Peyer's patch (tissue), 4 donors: ENCODE data around the gene SLCO3A1. TPM values are rescaled to one million over a fixed set of nuclear protein-coding genes. Genes with fewer than 3 reads are reported as not detected.

Source experiments
- DNase-seq, 3 donors: peaks; one replicate each; pipeline ENCODE4 v3.0.0-alpha.2; 2017 to 2019
- H3K27ac ChIP-seq, 4 donors: fragments of 200-600 bp; sonication (generic); one replicate each; pipeline ENCODE4 v1.5.1; 2016 to 2019
- H3K27me3 ChIP-seq, 2 donors: fragments of 200-600 bp; sonication (generic); one replicate each; pipeline ENCODE4 v1.5.1; 2019
- H3K36me3 ChIP-seq, 3 donors: fragments of 200-600 bp; sonication (generic); one replicate each; pipeline ENCODE4 v1.5.1; 2016 to 2019
- H3K4me1 ChIP-seq, 4 donors: fragments of 200-600 bp; sonication (generic); one replicate each; pipeline ENCODE4 v1.5.1; 2016 to 2019
- H3K4me3 ChIP-seq, 4 donors: fragments of 200-600 bp; sonication (generic); 1 replicate in 3 of 4; 2 replicates in 1 of 4; pipeline ENCODE4 v1.5.1; 2016 to 2019; ENCODE audit warnings: mild to moderate bottlenecking in 1 of 4
- H3K9me3 ChIP-seq, 4 donors: fragments of 200-600 bp; sonication (generic); one replicate each; pipeline ENCODE4 v1.5.1; 2016 to 2019; ENCODE audit warnings: mild to moderate bottlenecking in 1 of 4
- CTCF ChIP-seq, 6 experiments: fragments of 450-650 bp in 4 of 6; fragments of 200-600 bp in 2 of 6; sonication (generic) in 1 of 6; IDR thresholded peaks; one replicate each; pipeline ENCODE4 v1.5.1; 2017 to 2019; ENCODE audit warnings: antibody characterized with exemption in 6 of 6, mild to moderate bottlenecking in 3 of 6, moderate library complexity in 1 of 6
- POLR2A ChIP-seq, 2 donors: fragments of 450-650 bp; IDR thresholded peaks; one replicate each; pipeline ENCODE4 v1.5.1; 2017; ENCODE audit warnings: antibody characterized with exemption in 2 of 2, mild to moderate bottlenecking in 2 of 2, moderate library complexity in 2 of 2
- total RNA-seq, 4 donors: library from RNA; depleted of rRNA; stranded (reverse); fragments of >200 nt; gene quantifications; one replicate each; pipeline ENCODE4 v1.1.0, GENCODE V29; 2016

SLCO3A1 gene
- total RNA-seq, 4 donors from 2014 or later, result 2.1 to 8.3 (median 5.0) TPM

DNA sequence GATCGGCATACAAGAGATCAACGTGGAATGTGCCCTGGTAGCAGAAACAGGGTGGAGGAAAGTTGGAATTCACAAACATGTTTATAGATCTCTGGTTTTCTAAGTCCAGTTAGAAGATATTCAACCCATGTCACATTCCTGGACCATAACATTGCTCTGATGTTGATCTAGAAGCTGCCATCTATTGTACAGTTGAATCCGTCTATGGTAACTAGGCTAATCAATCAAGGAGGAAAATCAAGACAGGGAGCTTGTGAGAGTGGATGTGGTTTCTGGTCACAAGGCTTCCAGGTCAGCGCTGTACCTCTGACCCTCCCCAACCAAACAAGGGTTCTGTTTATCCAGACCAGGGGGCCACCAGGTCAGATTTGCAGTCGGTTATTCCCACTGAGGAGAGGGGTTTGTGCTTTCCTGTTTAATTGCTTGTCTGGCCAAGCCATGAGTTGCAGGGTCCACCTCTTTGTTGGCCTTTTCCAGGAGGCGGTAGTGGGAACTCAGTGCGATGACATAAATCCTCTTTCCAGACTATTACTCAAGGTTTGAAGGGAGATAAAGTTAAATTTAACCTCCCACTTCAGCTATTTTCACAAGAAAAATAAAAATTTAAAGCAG lies 130.3 kb downstream of the SLCO3A1 start:
- DNase-seq, result no peak
- no peaks in the 10 kb centered on the region for H3K27me3 ChIP-seq
- H3K4me3 ChIP-seq, result no peak overlapping the region
- no peaks in the 10 kb centered on the region for H3K9me3 ChIP-seq
- H3K36me3 ChIP-seq, result no peaks in the 10 kb centered on the region
- TF ChIP-seq POLR2A (IDR thresholded peaks at IDR 0.05) (no peak), CTCF (IDR thresholded peaks at IDR 0.05) (no peak)
- H3K27ac ChIP-seq, result no peak overlapping the region
- no peaks in the 10 kb centered on the region for H3K4me1 ChIP-seq

DNA sequence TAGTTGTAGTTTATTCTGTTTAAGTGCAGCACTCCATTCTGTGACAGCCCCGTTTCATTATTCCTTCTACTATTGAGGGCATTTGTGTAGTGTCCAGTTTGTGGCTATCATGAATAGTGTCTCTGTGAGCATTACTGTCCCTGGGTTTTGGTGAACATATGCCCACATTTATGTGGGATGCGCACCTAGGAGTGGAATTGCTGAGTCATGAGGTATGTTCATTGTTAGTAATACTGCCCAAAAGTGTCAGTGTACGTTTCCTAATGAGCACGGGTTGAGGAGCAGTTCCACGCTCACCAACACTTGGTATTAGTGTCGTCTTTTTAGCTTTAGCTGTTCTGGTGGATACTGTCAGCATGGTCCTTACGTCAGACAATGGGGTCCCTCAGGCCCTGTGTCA lies 131.8 kb downstream of the SLCO3A1 start:
- Histone ChIP-seq H3K4me3 (no peak overlapping the region), H3K36me3 (no peaks in the 10 kb centered on the region), H3K27me3 (no peaks in the 10 kb centered on the region), H3K9me3 (no peaks in the 10 kb centered on the region), H3K4me1 (no peaks in the 10 kb centered on the region), H3K27ac (no peak overlapping the region)
- no peak for TF ChIP-seq POLR2A (IDR thresholded peaks at IDR 0.05)
- no peak for TF ChIP-seq CTCF (IDR thresholded peaks at IDR 0.05)
- DNase-seq, result no peak

DNA sequence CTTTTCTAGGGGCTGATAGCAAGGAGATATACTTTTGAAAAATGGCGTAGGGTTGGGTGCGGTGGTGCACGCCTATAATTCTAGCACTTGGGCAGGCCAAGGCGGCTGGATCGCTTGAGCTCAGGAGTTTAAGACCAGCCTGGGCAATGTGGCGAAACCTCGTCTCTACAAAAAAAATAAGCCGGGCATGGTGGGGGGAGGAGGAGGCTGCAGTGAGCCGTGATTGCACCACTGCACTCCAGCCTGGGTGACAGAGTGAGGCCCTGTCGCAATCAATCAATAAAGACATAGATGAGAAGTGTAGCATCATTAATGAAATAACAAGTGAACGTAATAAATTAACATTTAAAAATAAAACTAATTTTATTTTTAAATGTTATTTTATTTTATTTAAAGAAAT lies 134.6 kb downstream of the SLCO3A1 start:
- TF ChIP-seq CTCF (IDR thresholded peaks at IDR 0.05) (no peak), POLR2A (IDR thresholded peaks at IDR 0.05) (no peak)
- no peak for DNase-seq
- Histone ChIP-seq H3K4me3 (no peak overlapping the region), H3K27me3 (no peaks in the 10 kb centered on the region), H3K9me3 (no peaks in the 10 kb centered on the region), H3K4me1 (no peaks in the 10 kb centered on the region), H3K36me3 (no peaks in the 10 kb centered on the region), H3K27ac (no peak overlapping the region)

- DNase-seq, result no peak
- no peaks in the 10 kb centered on the region for H3K4me1 ChIP-seq
- H3K27me3 ChIP-seq, result no peaks in the 10 kb centered on the region
- TF ChIP-seq POLR2A (IDR thresholded peaks at IDR 0.05) (no peak), CTCF (IDR thresholded peaks at IDR 0.05) (no peak)
- H3K27ac ChIP-seq, result no peak overlapping the region
- no peak overlapping the region for H3K4me3 ChIP-seq
- H3K36me3 ChIP-seq, result no peaks in the 10 kb centered on the region
- H3K9me3 ChIP-seq, result no peaks in the 10 kb centered on the region
These were observed 135.1 kb downstream of the SLCO3A1 start for GRCh38 chr15:91988655-91989054.

DNA sequence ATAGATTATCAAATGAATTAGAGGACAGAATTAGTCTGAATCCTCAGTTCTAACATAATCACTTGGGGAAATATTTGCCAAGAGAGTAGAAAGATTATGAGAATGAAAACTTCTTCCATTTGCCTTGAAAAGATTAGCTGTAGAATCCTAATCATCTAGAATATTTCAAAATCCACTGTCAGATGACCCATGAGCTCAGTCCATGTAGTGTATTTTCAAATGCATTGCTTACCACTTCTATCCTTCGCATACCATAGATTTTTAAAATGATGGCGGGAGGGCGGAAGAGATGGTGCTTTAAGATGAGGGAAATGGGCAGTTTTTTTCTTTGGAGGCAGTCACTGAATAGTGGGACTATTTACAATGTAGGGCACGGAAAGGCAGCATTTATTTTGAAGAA lies 136.3 kb downstream of the SLCO3A1 start:
- Histone ChIP-seq H3K4me1 (no peaks in the 10 kb centered on the region), H3K27ac (no peak overlapping the region), H3K27me3 (no peaks in the 10 kb centered on the region), H3K36me3 (no peaks in the 10 kb centered on the region), H3K9me3 (no peaks in the 10 kb centered on the region), H3K4me3 (no peak overlapping the region)
- TF ChIP-seq POLR2A (IDR thresholded peaks at IDR 0.05) (no peak), CTCF (IDR thresholded peaks at IDR 0.05) (no peak)
- no peak for DNase-seq

DNA sequence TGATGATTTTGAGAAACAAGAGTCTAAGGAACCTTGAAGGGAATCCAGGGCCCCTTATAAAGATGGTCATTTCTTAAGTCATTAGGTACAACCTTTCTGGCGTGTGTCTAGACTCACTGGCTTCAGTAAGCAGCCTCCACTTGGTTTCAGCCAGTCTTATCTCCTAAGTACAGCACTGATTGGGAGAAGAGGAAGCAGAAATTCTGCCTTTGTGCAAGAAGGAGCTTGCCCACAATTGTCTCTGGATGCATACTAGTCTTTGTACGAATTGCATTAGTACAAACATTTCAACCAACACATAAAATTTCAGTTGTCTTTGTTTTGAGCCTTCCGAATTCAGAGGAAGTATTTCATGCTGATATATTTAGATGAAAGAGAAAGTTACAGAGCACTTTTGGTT lies 139.4 kb downstream of the SLCO3A1 start:
- TF ChIP-seq CTCF (IDR thresholded peaks at IDR 0.05) (no peak), POLR2A (IDR thresholded peaks at IDR 0.05) (no peak)
- DNase-seq, result no peak
- no peaks in the 10 kb centered on the region for H3K4me1 ChIP-seq
- H3K36me3 ChIP-seq, result no peaks in the 10 kb centered on the region
- no peak overlapping the region for H3K27ac ChIP-seq
- no peak overlapping the region for H3K4me3 ChIP-seq
- no peaks in the 10 kb centered on the region for H3K27me3 ChIP-seq
- no peaks in the 10 kb centered on the region for H3K9me3 ChIP-seq
